Right atrium auricular region (tissue), 2 donors: Measurements from ENCODE around the gene PSMB11. TPM values are rescaled to one million over a fixed set of nuclear protein-coding genes. Genes with fewer than 3 reads are reported as not detected.

Experiments used
- DNase-seq: peaks from one replicate; pipeline ENCODE4 v3.0.0-alpha.2; 2019; ENCODE audit warnings: low spot score
- H3K27ac ChIP-seq, 2 donors: fragments of 200-600 bp; sonication (generic); 1 replicate in 1 of 2; 2 replicates in 1 of 2; pipeline ENCODE4 v1.5.1; 2016 to 2019
- H3K27me3 ChIP-seq, 2 donors: fragments of 200-600 bp; sonication (generic); one replicate each; pipeline versions ENCODE4 v1.5.1 to v1.6.0; 2017 to 2019
- H3K36me3 ChIP-seq: fragments of 200-600 bp; sonication (generic); one replicate; pipeline ENCODE4 v1.5.1; 2016
- H3K4me1 ChIP-seq, 2 donors: fragments of 200-600 bp; sonication (generic); one replicate each; pipeline versions ENCODE4 v1.5.1 to v1.6.0; 2017 to 2019
- H3K4me3 ChIP-seq, 2 donors: fragments of 200-600 bp; sonication (generic); 1 replicate in 1 of 2; 2 replicates in 1 of 2; pipeline ENCODE4 v1.5.1; 2017 to 2019; ENCODE audit warnings: mild to moderate bottlenecking in 1 of 2, moderate library complexity in 1 of 2
- H3K9me3 ChIP-seq, 2 donors: fragments of 200-600 bp; sonication (generic); one replicate each; pipeline ENCODE4 v1.5.1; 2019
- total RNA-seq, 2 donors: library from RNA; depleted of rRNA; stranded (reverse); fragments of >200 nt; gene quantifications; one replicate each; pipeline ENCODE4 v1.1.0, GENCODE V29; 2016
- TF ChIP-seq, protein P1 (sequence below), 2 donors: fragments of 200-600 bp; sonication (generic); IDR thresholded peaks; one replicate each; pipeline ENCODE4 v1.5.1; 2019; ENCODE audit warnings: antibody characterized with exemption in 2 of 2

Gene PSMB11
- total RNA-seq, 2 donors from 2014 or later: not detected

DNA sequence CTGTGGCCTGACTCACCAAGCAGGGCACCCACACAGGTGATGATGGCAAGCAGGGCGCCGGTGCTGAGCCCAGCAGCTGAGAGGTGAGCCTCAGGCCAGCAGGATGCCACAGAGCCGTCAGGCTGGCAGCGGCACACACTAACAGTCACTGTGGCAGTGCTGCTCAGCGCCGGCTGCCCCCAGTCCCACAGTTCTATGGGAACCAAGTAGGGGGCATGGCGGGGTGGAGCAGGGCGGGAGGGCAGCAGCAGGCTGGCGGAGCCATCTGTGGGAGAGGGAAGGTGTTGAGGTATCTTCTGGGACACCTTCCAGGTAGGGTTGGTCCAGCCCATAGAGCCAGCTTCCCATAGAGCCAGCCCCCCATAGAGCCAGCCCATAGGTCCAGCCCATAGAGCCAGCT is 7.0 kb downstream of the PSMB11 start:
- H3K27me3 ChIP-seq: no peaks in the 10 kb centered on the region
- no peak overlapping the region for H3K4me3 ChIP-seq
- H3K27ac ChIP-seq: no peak overlapping the region
- no peaks in the 10 kb centered on the region for H3K9me3 ChIP-seq
- no peak for DNase-seq
- H3K36me3 ChIP-seq: no peaks in the 10 kb centered on the region
- peaks cover 0 to 9% of the 10 kb centered on the region in 2 donors for H3K4me1 ChIP-seq
- TF ChIP-seq, protein P1, sequence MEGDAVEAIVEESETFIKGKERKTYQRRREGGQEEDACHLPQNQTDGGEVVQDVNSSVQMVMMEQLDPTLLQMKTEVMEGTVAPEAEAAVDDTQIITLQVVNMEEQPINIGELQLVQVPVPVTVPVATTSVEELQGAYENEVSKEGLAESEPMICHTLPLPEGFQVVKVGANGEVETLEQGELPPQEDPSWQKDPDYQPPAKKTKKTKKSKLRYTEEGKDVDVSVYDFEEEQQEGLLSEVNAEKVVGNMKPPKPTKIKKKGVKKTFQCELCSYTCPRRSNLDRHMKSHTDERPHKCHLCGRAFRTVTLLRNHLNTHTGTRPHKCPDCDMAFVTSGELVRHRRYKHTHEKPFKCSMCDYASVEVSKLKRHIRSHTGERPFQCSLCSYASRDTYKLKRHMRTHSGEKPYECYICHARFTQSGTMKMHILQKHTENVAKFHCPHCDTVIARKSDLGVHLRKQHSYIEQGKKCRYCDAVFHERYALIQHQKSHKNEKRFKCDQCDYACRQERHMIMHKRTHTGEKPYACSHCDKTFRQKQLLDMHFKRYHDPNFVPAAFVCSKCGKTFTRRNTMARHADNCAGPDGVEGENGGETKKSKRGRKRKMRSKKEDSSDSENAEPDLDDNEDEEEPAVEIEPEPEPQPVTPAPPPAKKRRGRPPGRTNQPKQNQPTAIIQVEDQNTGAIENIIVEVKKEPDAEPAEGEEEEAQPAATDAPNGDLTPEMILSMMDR (IDR thresholded peaks at IDR 0.05): no peak

DNA sequence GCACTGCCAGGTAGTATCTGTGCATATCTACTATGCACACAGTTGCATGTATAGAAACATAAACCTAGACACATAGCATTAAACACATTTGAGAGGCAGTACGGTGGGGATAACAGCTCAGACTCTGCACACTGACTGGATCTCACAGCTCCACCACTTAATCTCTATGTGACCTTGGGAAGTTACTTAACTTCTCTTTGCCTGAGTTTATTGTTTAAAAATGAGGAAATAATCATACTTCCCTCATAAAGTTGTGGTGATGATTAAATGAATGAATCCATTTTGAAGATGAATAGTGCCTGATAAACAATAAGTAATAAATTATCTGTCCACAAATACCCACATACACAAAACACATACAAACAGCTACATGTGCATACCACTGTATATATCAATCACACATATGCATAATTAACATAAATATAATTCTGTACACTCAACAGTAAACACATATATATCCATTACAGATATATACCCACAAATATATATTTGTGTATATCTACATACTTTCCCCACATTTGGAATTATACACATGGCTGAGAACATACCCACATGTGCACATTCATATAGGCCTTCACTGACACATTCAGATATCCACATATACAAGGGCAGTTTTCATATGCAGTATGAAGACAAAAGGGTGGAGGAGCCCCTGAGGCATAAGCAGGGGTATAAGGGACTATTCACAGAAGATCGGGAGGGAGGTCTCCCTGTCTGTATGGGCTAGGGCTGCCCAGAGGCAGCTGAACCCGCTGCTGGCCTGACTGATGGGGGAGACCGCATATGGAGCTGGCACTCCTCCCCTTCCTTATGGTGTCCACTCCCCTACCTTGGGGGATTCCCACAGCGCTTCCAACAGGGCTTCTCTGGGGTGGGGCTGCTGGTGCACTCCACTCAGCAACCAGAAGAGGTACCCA is 9.4 kb downstream of the PSMB11 start:
- H3K4me1 ChIP-seq: peaks cover 0 to 6% of the 10 kb centered on the region in 2 donors
- no peak overlapping the region for H3K4me3 ChIP-seq
- no peak overlapping the region for H3K27ac ChIP-seq
- H3K36me3 ChIP-seq: no peaks in the 10 kb centered on the region
- TF ChIP-seq, protein P1 (IDR thresholded peaks at IDR 0.05): no peak
- no peaks in the 10 kb centered on the region for H3K9me3 ChIP-seq
- no peaks in the 10 kb centered on the region for H3K27me3 ChIP-seq
- DNase-seq: no peak

DNA sequence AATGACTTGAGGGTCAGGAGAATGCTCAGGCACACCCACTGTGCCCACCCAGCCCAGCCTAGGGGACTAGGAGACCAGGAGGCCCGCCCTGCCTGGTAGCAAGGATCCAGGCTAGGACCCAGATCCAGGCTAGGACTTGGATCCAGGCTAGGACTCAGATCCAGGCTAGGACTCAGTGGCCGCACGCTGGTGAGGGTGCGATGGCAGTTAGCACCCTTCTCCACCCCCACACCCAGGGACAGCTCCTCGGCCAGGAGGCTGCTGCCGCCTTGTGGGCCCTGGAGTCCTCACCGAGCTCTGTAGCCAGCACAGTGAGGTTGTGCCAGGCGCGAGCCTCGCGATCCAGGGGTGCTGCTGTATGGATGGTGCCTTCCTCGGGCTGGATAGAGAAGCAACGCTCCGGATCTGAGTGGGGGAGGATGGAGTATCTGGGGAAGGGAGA is 10.2 kb downstream of the PSMB11 start:
- no peaks in the 10 kb centered on the region for H3K9me3 ChIP-seq
- H3K4me1 ChIP-seq: peaks cover 0 to 14% of the 10 kb centered on the region in 2 donors
- H3K36me3 ChIP-seq: no peaks in the 10 kb centered on the region
- no peaks in the 10 kb centered on the region for H3K27me3 ChIP-seq
- no peak overlapping the region for H3K27ac ChIP-seq
- H3K4me3 ChIP-seq: no peak overlapping the region
- TF ChIP-seq, protein P1 (IDR thresholded peaks at IDR 0.05): peak in 1 of 2 donors; percentile 48
- DNase-seq: no peak

DNA sequence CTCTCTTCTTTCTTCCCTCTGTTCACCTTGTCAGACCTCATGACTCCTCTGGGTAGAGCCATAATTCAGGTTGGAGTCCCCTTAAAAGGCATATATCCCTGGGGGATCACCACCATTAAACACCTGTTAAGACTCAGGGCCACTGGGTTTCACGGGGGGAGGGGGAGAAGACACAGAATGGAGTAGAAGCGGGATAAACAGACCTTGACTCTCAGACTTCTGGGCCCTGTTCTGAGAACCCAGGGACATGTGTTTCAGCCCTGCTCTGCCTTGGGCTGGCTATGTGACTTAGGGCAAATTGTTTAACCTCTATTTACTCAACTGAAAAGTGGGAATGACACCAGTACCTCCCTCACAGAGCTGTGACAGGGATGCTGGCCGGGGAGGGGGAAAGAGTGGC is 10.7 kb downstream of the PSMB11 start:
- H3K36me3 ChIP-seq: no peaks in the 10 kb centered on the region
- H3K27ac ChIP-seq: no peak overlapping the region
- TF ChIP-seq, protein P1 (IDR thresholded peaks at IDR 0.05): no peak
- no peaks in the 10 kb centered on the region for H3K9me3 ChIP-seq
- H3K4me1 ChIP-seq: peaks cover 0 to 15% of the 10 kb centered on the region in 2 donors
- no peaks in the 10 kb centered on the region for H3K27me3 ChIP-seq
- H3K4me3 ChIP-seq: no peak overlapping the region
- no peak for DNase-seq

DNA sequence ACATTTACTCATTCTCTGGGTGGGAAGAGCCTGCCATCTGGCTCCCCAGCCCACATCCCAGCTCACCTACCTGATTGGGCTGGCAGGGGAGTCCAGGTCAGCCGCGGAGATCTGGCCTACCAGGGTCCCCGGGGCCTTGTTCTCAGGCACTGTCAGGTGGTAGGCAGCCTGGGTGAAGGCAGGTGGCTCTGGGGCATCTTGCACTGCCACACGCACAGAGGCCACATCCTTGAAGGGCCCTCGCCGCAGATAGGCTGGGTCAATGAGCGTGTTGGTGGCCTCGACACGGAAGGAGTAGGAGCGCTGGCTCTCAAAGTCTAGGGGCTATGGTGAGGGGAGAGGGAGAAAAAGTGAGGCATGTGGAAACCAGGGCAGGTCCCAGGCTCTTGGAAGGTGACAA is 11.4 kb downstream of the PSMB11 start:
- TF ChIP-seq, protein P1 (IDR thresholded peaks at IDR 0.05): no peak
- H3K27me3 ChIP-seq: no peaks in the 10 kb centered on the region
- no peak overlapping the region for H3K27ac ChIP-seq
- peaks cover under 1% of the 10 kb centered on the region for H3K36me3 ChIP-seq
- H3K9me3 ChIP-seq: no peaks in the 10 kb centered on the region
- peaks cover 0 to 19% of the 10 kb centered on the region in 2 donors for H3K4me1 ChIP-seq
- H3K4me3 ChIP-seq: no peak overlapping the region
- DNase-seq: no peak
